GM18508 (cell line): ENCODE results near the gene TMEM191C.
"Not testable (repeated sequence)": the region's sequence is repeated elsewhere in the genome, so short reads cannot be mapped to it uniquely, and the experiment has no call there.

Experiments used
- ATAC-seq: cut with Tn5 transposase; IDR thresholded peaks from one replicate; pipeline ENCODE4 v1.9.1; 2021; ENCODE audit warnings: moderate number of reproducible peaks; ENCODE audit not compliant: insufficient read depth, unreplicated experiment

Gene TMEM191C

GRCh38 chr22:21467337-21468193 is at the start of gene TMEM191C:
TMEM191C (plus strand) TSS chr22:21467387; CDS start chr22:21467460, 73 bp downstream.
- ATAC-seq = peak; percentile 17

DNA sequence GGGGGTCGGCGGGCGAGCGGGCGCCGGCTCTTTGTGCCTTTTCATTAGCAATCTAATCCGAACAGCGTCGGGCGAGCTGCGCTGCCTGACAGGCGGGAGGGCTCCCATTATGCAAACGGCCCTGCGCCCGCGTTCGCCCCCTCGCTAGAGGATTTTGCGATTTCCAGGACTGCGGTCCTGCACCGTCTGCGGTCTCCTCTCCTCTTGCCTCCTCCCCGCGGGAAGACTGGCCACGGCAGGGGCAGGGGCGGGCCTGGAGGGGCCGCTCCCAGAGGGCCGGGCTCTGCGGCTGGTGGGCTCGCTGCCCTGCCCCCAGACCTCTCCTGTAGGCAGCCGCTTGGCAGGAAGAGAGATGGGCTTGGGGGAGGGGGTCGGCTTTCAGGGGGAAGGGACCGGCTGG is 49.3 kb upstream of the TMEM191C start:
- ATAC-seq = not testable (repeated sequence)

DNA sequence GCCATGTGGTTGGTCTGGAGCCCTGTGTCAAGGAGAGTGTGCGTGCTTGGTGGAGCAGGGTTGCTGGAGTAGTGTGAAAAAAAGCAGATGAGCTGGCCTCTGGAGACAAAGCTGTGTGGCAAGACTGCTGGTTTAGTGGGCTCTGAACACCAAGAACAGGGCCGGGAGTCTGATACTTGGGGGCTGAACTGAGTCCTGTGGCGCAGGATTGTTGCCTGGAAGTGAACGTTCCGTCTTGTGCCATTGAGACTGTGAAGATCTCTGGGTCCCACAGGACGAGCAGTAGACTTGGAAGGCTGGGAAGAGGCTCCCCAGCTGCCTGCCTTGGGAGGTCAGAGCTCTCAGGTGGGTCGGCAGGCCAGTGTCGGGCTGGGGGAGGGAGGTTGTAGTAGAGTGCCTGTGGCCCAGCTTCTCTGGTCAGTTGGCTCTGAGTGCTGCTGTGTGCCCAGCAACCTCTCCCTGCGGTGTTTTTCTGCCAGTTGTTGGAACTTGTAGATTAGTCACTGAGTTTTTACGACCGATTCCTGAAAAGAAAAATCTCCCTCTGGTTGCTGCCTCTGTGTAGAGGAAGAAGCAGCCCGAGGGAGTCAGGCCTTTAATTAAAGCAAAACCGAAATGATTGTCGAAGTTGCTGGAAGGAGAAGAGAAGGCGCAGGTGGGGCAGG is 48.1 kb upstream of the TMEM191C start:
- ATAC-seq = not testable (repeated sequence)

GRCh38 chr22:21420180-21420763 is 46.9 kb upstream of the TMEM191C start:
- not testable (repeated sequence) for ATAC-seq

GRCh38 chr22:21424084-21424709 is 43.0 kb upstream of the TMEM191C start:
- not testable (repeated sequence) for ATAC-seq

DNA sequence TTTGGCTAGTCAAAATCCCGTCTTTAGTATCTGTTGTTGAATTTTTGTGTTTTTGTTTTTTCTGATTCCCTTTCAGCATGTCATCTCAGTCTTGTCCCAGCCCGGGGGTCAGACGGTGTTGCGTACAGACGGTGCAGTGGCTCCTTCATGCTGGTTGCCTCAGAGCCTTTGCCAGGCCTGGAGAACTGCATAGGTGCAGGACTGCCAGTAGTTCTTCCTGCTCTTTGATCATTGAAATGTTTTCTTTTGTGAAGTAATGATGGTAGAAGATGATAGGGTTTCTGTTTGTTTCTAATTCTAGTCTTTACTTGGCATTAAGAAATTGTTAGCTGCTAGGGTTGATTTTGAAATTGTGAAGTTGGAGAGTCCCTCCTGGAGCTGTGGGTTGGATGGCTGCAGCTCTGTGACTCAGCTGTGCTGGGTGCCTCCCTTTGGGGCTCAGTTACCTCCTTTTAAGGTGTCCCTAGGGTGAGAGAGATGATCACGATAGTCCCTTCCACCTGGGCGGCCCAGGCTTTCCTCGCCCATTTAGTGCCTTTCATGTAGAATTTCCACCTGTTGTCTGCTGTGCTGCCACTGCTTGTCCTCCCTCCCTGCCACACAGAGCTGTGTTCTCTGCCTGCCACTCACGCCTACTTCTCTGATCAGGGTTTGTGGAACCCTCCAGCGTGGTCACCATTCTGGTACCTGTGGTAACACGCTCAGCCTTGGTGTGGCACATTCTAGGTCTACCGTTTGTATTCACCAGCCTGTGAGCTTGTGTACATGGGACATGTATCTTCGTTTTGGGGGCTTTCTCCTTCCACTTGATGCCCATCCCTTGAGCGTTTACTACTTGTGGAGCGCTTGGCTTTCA is 32.6 kb upstream of the TMEM191C start:
- not testable (repeated sequence) for ATAC-seq

DNA sequence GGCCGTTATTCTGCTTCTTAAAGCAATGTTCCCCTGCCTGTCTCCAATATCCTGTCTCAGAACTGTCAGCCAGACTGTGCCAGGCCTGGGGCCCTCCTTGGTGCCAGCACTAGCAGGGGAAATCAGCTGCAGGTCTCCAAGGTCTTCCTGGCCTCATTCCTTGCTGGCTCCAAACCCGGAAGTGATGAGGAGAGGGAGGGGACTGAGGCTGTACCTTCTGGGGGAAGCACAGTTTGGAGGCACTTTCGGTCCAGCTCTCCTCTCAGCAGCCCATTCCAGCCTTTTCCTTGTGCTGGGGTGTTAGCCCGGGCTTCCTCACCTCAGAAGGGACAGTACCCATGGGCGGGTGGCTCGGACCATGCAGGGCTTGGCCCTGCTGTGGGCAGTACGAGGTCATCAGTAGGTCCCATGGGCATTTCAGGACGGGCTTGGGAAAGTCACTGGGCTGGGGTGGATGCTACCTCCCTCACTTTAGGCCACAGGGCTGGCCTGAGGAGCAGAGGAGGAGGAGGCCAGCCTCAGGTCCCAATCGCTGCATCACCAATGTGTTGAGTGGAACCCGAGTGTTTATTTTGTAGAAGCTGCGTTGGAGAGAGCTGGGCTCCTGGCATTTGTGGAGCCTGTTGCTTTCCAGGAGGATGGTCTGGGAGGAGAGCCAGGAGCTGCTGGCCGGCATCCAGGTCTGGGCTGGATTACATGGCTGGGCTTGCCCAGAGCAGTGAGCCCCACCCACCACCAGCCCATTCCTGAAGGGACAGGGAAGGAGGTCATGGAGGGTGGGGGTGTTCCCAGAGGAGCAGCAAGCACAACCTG is 31.0 kb upstream of the TMEM191C start:
- not testable (repeated sequence) for ATAC-seq

GRCh38 chr22:21438013-21438412 is 29.2 kb upstream of the TMEM191C start:
- ATAC-seq = not testable (repeated sequence)

DNA sequence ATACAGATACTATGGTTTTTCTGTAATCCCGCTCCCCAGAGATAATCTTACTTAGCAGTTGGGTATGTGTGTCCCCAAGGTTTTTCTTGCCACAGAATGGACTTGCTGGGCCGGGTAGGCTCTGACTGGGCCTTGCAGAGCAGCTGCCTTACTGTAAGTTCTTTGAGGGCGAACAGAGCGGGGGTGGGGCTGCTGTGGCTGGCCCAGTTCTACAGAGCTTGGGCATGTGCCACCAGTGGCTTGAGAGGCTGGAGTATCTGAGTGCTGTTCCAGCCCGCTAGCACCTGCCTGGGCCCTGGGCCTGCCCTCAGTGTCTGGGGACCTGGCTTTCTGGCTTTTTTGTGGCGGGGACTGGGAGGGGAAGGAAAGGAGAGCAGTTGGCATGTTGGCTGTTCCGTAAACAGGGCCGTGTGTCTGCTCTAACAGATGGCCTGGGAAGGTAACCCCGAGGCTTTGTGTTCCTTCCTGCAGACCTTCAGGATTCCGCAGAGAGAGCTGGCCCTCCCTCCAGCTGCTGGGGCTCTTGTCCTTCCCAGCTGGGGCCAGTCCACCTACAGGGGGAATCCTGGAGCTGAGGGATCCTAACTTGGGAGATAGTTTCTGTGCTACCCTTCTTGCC is 27.1 kb upstream of the TMEM191C start:
- not testable (repeated sequence) for ATAC-seq

GRCh38 chr22:21440676-21441075 is 26.5 kb upstream of the TMEM191C start:
- ATAC-seq = not testable (repeated sequence)

DNA sequence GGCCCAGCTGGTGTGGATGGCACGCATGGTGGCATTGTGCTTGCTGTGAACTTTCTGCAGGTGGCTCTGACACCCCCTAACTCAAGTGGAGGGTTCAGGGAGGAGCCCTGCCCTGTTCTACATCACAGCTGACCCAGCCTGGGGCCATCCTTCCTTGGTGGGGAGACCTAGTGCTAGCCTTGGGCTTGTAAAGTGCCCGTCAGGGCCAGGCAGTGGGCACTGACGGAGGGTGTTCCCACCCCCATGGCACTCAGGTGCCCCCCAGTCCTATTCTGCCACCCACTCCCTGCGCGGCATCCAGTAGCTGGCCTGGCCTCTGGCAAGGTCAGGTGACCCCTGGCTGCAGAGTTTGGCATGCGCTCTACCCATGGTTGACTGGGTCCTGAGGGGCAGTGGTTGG is 26.0 kb upstream of the TMEM191C start:
- not testable (repeated sequence) for ATAC-seq

DNA sequence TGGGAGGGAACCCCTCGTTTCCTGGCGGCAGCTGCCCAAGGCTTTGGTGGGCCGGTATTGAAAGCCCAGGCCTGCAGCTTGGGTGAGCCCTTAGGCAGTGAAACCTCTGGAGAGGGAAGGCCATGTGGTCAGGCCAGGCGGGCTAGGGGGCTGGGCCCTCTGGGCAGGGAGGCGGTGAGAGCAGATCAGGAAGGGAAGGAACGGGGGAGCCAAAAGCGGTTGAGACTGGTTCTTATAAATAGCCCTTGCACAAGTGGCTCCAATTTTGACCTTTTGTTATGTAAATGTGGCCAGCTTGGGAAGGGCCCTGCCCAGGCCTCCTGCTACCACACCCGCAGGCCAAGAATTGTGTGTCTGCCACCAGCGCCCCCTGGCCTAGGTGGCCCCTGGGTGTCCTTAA is 25.1 kb upstream of the TMEM191C start:
- not testable (repeated sequence) for ATAC-seq

GRCh38 chr22:21442646-21443045 is 24.5 kb upstream of the TMEM191C start:
- ATAC-seq = not testable (repeated sequence)

DNA sequence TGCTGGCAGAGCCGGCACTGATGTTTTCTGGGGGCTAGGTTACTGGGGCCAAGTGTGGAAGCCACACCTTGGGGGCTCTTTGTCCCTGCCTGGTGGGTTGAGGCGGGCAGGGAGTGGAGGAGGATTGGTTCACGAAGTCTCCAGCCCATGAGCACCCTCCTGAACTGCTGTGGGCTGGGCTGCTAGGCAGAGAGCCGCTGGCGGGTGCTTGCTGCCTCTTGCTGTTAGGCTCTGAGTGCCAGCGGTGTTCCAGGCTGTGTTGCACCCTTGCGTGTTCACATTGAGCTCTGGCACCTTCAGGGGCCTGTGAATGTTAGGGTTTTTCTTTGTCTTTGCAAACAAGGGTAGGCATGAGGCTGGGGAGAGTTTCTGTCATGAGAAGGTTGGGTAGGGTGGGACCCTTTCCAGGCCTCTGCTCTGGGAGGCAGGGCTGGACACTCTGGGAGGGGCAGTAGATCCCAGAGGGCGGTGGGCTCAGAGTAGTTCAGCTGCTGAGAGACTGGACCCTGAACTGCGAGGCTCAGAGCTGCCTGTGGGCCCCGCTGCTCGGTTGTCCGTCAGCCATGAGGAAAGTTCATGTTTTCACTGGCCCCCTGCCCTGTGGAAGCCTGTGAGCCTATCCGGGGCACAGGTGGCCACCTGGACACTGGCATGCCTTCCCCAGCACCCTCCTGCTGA is 24.0 kb upstream of the TMEM191C start:
- no peak for ATAC-seq

DNA sequence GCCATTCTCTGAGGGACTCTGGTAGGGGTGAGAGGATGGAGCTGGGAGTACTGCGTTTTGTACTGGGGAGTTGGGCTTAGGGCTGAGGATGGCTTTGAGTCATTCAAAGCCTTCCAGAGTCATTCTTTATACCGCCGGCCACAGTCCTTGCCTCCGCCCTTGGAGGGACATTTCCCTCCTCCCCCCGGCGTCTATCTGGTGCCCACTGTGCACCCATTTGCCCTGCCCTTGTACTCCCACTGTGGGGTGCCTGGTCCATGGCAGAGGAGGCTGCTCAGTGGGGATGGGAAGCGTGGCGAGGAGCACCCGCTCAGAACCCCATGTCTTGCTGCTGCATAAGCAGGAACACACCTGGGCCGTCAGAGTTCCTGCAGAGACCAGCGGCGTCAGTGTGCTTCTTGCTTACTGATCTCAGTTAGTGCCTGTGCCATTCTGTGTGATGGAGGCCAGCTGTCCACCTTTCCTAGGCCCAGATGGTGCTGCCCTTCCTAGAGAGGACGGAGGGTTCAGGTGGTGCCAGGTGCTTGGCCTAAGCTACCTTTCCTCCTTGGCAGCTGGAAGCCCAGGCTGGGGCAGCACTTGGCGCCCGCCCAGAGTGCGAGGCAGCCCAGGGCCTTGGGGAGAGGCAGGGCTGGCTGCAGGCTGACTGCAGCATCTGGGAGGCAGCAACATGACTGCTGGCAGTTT is 23.3 kb upstream of the TMEM191C start:
- ATAC-seq = no peak

GRCh38 chr22:21444701-21445436 is 22.3 kb upstream of the TMEM191C start:
- ATAC-seq = no peak
